SH-SY5Y (cell line): ENCODE measurements around the gene TBC1D22A.

Source experiments
- GATA2 ChIP-seq: IDR thresholded peaks from 2 replicates; pipeline ENCODE4 v1.6.1; 2011; ENCODE audit warnings: mild to moderate bottlenecking, low read depth, low read length
- GATA3 ChIP-seq: IDR thresholded peaks from 2 replicates; pipeline ENCODE4 v1.6.1; 2011; ENCODE audit warnings: low read depth, mild to moderate bottlenecking, low read length, moderate library complexity

TBC1D22A gene

GRCh38 chr22:46779651-46780050 lies 17.2 kb downstream of the TBC1D22A start:
- TF ChIP-seq GATA3 (no peak), GATA2 (no peak)

GRCh38 chr22:46780453-46780852 lies 18.0 kb downstream of the TBC1D22A start:
- no peak for TF ChIP-seq GATA2
- TF ChIP-seq GATA3 = no peak

GRCh38 chr22:46781291-46781690 lies 18.8 kb downstream of the TBC1D22A start:
- TF ChIP-seq GATA3 (no peak), GATA2 (no peak)

- TF ChIP-seq GATA3 (no peak), GATA2 (no peak)
Observed at GRCh38 chr22:46783721-46784120, 21.3 kb downstream of the TBC1D22A start.

- TF ChIP-seq GATA2 (no peak), GATA3 (no peak)
Observed at GRCh38 chr22:46788441-46789172, 26.2 kb downstream of the TBC1D22A start.

GRCh38 chr22:46789992-46790391 lies 27.5 kb downstream of the TBC1D22A start:
- TF ChIP-seq GATA2 (no peak), GATA3 (no peak)

GRCh38 chr22:46791201-46791731 lies 28.8 kb downstream of the TBC1D22A start:
- TF ChIP-seq GATA3 = no peak
- no peak for TF ChIP-seq GATA2

GRCh38 chr22:46792061-46792796 lies 29.8 kb downstream of the TBC1D22A start:
- TF ChIP-seq GATA2 (no peak), GATA3 (no peak)

- no peak for TF ChIP-seq GATA3
- TF ChIP-seq GATA2 = no peak
Observed at GRCh38 chr22:46792841-46793261, 30.4 kb downstream of the TBC1D22A start.

- TF ChIP-seq GATA2 (no peak), GATA3 (no peak)
Observed at GRCh38 chr22:46793497-46793896, 31.0 kb downstream of the TBC1D22A start.

- no peak for TF ChIP-seq GATA3
- no peak for TF ChIP-seq GATA2
Observed at GRCh38 chr22:46794067-46794466, 31.6 kb downstream of the TBC1D22A start.

- TF ChIP-seq GATA3 (no peak), GATA2 (no peak)
Observed at GRCh38 chr22:46794491-46794890, 32.0 kb downstream of the TBC1D22A start.

GRCh38 chr22:46795140-46795539 lies 32.7 kb downstream of the TBC1D22A start:
- TF ChIP-seq GATA2 (no peak), GATA3 (no peak)

- TF ChIP-seq GATA2 = no peak
- TF ChIP-seq GATA3 = no peak
Observed at GRCh38 chr22:46795845-46796565, 33.6 kb downstream of the TBC1D22A start.
